Dermis lymphatic vessel endothelial cell (primary cell): Measurements from ENCODE around the gene FEM1C. TPM values are rescaled to one million over a fixed set of nuclear protein-coding genes. Genes with fewer than 3 reads are reported as not detected.

Experiments
- total RNA-seq: library from RNA; depleted of rRNA; stranded (reverse); fragments of >200 nt; gene quantifications from 2 replicates; pipeline ENCODE4 v1.2.1, GENCODE V29; 2014

Gene FEM1C, protein sequence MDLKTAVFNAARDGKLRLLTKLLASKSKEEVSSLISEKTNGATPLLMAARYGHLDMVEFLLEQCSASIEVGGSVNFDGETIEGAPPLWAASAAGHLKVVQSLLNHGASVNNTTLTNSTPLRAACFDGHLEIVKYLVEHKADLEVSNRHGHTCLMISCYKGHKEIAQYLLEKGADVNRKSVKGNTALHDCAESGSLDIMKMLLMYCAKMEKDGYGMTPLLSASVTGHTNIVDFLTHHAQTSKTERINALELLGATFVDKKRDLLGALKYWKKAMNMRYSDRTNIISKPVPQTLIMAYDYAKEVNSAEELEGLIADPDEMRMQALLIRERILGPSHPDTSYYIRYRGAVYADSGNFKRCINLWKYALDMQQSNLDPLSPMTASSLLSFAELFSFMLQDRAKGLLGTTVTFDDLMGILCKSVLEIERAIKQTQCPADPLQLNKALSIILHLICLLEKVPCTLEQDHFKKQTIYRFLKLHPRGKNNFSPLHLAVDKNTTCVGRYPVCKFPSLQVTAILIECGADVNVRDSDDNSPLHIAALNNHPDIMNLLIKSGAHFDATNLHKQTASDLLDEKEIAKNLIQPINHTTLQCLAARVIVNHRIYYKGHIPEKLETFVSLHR
- total RNA-seq, result 14.9 and 15.9 TPM in 2 replicates

DNA sequence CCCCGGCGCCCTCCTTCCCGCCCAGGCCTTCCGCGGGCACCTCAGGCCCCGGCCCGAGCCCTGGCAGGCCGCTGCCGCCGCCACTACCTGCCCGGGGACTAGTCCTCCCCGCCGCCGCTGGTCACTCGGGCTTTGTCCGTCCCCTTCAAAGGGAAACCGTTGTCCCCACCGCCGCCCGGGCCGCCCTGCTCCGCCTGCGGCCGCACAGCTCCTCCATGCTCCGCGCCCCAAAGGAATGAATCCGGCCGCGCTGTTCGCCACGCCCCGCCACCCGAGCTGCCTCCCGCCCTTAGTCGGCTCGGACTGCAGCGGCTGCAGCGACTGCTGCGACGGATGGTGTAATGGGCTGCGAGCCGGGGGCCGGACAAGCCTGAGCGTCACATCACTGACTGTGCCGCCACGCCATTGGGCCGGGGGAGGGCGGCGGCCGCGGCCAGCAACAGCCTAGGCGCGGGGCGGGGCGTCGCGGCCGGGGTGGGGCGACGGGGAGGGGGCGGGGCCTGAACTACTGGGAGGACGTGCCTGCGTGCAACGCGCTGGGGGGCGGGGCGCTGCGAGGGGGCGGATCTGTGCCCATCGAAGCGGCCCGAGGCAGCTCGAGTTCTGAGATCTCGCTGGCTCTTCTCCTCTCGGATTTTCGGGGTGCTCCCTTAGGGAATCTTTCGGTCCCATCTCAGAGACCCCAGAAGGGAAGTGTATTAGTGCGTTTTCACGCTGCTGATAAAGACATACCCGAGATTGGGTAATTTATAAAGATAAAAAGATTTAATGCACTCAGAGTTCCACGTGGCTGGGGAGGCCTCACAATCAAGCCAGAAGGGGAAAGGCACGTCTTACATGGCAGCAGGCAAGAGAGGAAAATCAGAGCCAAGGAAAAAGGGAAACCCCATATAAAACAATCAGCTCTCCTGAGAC, at the start of gene FEM1C:
FEM1C (minus strand) TSS at position 340 of the 915 bp plus-strand sequence. CDS start 1,282 bp downstream, outside the sequence.

Other genes with a start within 250 kb of the FEM1C start
- gene CCDC112, start 248.1 kb downstream of the FEM1C start, total RNA-seq, result 2.3 and 5.1 TPM in 2 replicates
- 0.17 and 0.43 TPM in 2 replicates for gene TICAM2, start 57.7 kb upstream of the FEM1C start, total RNA-seq
- 96.3 and 119 TPM in 2 replicates for gene TMED7, start 81.3 kb upstream of the FEM1C start, total RNA-seq